Activated CD4-positive, alpha-beta T cell treated with anti-CD3 and anti-CD28 coated beads, Interleukin-2, amount 50 U/mL, for 4 hours (primary cell): ENCODE measurements around the gene MEGF6.

Source experiments
- DNase-seq, 2 experiments: peaks; one replicate each; pipeline ENCODE4 v3.0.0-alpha.2; 2020

MEGF6 gene

GRCh38 chr1:3642919-3643675 is 31.8 kb upstream of the MEGF6 start:
- no peak for DNase-seq

- no peak for DNase-seq
Observed at GRCh38 chr1:3641816-3642215, 30.5 kb upstream of the MEGF6 start.

GRCh38 chr1:3641046-3641760 is 29.9 kb upstream of the MEGF6 start:
- DNase-seq, result no peak

DNA sequence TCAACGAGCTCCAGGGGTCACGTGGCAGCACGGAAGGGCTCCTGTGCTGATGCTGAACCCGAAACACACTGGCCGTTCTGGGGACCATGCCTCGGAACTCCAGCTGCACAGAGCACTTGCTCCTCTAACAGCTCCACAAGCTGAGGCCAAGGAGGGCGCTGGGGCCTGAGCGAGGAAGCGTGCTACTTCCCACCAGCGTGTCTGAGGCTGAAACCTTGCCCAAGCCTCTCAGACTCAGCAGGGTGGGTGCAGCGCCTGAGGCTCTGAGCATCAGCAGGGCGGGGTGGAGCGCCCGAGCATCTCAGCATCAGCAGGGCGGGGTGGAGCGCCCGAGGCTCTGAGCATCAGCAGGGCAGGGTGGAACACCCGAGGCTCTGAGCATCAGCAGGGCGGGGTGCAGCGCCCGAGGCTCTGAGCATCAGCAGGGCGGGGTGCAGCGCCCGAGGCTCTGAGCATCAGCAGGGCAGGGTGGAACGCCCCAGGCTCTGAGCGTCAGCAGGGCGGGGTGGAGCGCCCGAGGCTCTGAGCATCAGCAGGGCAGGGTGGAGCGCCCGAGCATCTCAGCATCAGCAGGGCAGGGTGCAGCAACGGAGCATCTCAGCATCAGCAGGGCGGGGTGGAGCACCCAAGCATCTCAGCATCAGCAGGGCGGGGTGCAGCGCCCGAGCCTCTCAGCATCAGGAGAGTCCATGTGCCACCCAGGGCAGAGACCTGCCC is 29.0 kb upstream of the MEGF6 start:
- no peak for DNase-seq

DNA sequence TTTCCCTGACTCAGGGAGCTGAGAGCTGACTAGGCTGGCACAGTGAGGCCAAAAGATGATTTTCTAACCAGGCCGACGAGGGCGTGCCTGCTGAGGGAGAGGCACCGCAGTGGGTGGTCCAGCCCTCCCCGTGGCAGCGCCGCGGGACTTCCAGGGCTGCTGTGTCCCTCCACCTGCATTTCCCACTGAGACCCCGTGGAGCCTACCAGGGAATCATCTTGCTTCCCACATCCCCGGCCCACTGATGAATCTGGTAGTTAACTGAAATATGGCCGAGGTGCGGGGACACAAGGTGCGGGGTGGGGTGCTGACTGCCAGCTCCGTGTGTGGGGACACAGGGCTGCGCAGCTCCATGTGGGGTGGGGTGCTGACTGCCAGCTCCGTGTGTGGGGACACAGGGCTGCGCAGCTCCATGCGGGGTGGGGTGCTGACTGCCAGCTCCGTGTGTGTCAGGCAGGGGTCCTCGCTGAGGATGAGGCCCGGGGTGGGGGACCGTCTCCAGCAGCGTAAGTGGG is 28.1 kb upstream of the MEGF6 start:
- no peak for DNase-seq

- no peak for DNase-seq
Observed at GRCh38 chr1:3638676-3639075, 27.4 kb upstream of the MEGF6 start.

DNA sequence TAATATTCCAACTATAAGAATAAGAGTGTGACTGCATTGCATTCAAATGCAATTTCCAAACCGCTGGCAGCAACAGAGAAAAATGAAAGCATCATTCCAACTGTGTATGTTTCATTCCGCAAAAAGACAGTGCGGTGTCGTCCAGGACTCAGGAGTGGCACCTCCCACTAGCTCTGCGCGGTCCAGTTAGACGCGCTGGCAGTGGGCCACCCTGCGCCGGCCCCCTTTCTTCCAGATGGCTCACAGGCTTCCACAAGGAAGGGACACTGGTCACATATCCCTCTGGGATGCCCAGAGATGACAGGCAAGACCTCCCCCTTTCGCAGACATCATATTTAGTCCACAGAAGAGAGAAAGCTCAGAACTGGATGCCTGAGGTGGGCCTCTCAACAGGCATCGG is 26.7 kb upstream of the MEGF6 start:
- DNase-seq, result no peak

DNA sequence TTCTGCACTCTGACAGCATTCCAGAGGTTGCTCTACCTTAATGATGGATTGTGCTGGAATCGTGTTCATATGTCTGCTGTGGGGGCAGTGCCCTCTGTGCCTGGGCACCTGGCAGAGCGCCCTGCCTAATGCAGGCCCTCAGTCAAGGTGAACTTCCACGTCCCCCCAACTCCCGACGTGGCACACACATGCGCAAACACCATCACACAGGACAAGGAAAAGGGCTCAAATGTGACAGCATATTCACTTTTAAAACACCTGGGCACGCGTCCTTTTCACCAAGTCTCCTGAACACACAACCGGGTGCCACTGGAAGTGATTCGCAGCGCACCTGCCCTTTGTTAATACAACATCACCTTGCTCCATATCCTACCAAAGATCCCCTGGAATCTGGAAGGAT is 25.2 kb upstream of the MEGF6 start:
- DNase-seq, result no peak

- DNase-seq, result no peak
Observed at GRCh38 chr1:3636080-3636479, 24.8 kb upstream of the MEGF6 start.

DNA sequence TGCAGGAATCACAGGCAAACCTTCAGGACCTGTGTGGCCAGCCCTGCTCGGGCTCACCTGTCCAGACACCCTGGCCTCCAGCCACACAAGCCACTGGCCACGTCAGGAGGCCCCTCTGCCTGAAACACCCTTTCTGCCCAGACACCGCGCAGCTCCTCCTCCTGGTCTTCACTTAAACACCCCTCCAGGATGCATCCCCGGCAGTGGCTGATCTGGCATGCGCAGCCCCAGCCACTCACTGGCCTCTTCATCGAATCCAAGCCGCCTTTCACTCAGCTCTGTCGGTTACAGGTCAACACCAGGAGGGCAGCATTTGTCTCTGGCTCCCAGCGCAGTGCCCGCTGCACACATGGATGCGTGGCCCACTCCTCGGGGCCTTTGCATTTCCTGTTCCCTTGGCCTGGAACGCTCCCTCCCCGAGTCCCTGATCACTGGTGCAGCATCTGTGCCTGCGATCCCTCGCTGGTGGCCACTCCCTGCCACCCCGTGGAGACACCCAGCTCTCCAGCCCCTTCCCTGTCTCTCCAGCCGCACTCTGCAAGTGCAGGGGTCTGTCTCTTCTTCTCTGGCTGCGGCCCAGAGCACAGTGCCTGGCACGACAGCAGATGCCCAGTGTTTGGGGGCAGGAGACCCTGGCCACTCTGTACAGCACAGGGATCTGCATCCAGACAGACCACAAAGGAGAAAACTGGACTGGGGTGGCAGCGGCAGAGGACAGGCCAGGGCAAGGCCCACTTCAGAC is 22.9 kb upstream of the MEGF6 start:
- no peak for DNase-seq

DNA sequence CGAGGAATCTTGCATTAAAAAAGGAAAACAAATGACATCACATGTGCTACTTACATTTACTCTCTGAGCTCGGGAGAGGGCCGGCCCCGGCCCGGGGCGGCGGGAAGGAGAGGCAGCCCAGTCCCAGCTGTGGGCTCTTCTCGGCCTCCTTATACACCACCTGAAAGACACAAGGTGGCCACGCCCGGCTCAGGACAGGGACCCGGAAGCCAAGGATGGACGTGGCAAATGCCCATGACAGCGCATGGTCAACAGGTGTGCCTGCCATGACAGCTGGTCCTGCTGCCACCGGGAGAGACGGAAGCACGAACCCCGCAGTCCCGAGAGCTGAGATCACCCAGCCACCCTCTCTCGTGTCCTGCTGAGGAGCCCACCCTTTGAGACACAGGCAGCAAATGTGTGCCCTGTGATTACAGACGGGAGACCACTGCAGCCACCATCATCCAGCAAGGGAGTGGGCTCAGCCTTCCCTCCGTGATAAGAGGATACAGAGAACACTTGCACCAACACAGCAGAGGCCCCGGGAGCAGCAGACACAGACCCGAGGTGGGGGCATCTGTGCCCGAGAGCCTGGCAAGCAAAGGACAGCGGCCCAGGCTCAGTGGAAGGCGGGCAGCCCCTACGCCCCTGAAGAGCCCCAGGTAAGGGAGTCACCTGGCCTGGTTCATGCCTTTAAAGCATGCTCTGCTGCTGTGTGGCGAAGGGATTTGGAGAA is 22.2 kb upstream of the MEGF6 start:
- no peak for DNase-seq

- DNase-seq, result no peak
Observed at GRCh38 chr1:3632716-3633343, 21.5 kb upstream of the MEGF6 start.

DNA sequence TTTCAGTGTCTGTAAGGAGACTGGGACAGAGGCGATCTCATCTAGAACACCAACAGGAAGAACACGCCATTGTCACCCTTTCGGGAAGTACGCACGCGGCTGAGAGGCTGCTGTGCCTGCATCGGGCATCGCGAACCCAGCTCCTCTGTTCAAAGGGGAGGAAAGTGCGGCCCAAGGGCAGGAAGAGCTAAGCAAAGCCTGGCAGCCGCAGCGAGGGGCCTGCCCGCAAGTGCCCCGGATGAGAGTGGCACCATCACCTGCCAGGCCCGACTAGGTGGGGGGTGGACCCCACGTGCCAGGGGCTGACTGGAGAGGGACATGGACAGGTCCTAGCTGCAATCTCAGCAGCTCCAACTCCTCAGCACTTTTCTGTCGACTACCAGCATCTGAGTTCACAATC is 21.0 kb upstream of the MEGF6 start:
- DNase-seq, result no peak

- DNase-seq, result no peak
Observed at GRCh38 chr1:3631320-3632260, 20.3 kb upstream of the MEGF6 start.

- no peak for DNase-seq
Observed at GRCh38 chr1:3630914-3631313, 19.6 kb upstream of the MEGF6 start.

DNA sequence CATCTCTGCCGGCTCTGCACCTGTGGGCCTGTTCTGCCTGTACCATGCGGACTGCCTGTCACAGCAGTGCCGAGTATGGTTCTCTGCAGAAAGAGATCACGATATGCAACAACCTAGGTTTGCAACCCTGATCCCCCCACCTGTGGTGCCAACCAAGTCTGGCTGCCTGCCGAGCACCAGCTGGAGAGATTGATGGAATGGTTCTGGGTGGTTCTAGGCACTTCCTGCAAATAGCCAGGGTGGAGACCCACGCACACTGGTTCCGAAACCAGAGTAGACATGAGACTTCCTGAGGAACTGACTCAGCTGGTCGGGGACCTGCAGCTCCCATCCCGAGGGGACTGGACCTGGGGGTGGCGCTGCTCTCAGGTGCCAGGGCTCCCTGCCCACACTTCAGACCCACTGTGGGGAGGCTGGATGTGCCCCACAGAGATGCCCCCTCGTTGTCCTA is 18.9 kb upstream of the MEGF6 start:
- no peak for DNase-seq

- no peak for DNase-seq
Observed at GRCh38 chr1:3629561-3630160, 18.4 kb upstream of the MEGF6 start.

DNA sequence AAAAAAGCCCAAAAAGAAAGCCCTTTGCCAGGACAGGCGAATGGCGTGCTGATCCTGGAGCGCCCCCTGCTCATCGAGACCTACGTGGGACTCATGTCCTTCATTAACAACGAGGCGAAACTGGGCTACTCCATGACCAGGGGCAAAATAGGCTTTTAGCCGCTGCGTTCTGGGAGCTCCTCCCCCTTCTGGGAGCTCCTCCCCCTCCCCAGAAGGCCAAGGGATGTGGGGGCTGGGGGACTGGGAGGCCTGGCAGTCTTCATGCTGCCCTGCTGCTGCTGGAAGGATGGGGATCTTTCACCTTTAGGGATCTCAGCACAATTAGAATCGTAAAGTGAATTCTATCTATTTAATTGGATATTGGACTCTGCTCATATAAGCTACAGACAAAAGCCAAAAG is 17.1 kb upstream of the MEGF6 start:
- DNase-seq, result no peak

GRCh38 chr1:3627515-3628253 is 16.4 kb upstream of the MEGF6 start:
- no peak for DNase-seq
